ENCODE results near the gene ARL1. TPM values are rescaled to one million over a fixed set of nuclear protein-coding genes. Genes with fewer than 3 reads are reported as not detected.

Gene ARL1
- total RNA-seq, 1 donor from 2014 or later: 78.5 TPM

GRCh38 chr12:101351682-101352081 lies 55.9 kb downstream of the ARL1 start:
- Mint-ChIP-seq H3K4me3 (no peak overlapping the region), H3K27ac (no peak overlapping the region), H3K36me3 (peaks cover 49% of the 10 kb centered on the region), H3K9me3 (peaks cover 16% of the 10 kb centered on the region), H3K27me3 (ENCODE audit: low read depth) (no peaks in the 10 kb centered on the region), H3K4me1 (no peaks in the 10 kb centered on the region)
- no peak for TF ChIP-seq CTCF (IDR thresholded peaks at IDR 0.05; ENCODE audit: unreplicated experiment)
- DNase-seq (ENCODE audit: low spot score in 2 of 2, unreplicated experiment in 2 of 2): no peak

GRCh38 chr12:101343893-101344292 lies 63.7 kb downstream of the ARL1 start:
- Mint-ChIP-seq H3K36me3 (peaks cover 46% of the 10 kb centered on the region), H3K4me1 (no peaks in the 10 kb centered on the region), H3K4me3 (no peak overlapping the region), H3K9me3 (peaks cover 6% of the 10 kb centered on the region), H3K27ac (no peak overlapping the region), H3K27me3 (ENCODE audit: low read depth) (no peaks in the 10 kb centered on the region)
- no peak for TF ChIP-seq CTCF (IDR thresholded peaks at IDR 0.05; ENCODE audit: unreplicated experiment)
- no peak for DNase-seq (ENCODE audit: low spot score in 2 of 2, unreplicated experiment in 2 of 2)

Other genes starting within 250 kb of the ARL1 start
- gene SLC5A8, start 197.5 kb downstream of the ARL1 start, total RNA-seq: not detected in 3 replicates
- 17.0 to 18.4 TPM (median 17.9 TPM) in 3 replicates for gene UTP20, start 127.7 kb downstream of the ARL1 start, total RNA-seq
- not detected in 3 replicates for gene SPIC, start 67.6 kb upstream of the ARL1 start, total RNA-seq
- not detected in 3 replicates for gene MYBPC1, start 187.2 kb upstream of the ARL1 start, total RNA-seq